ENCODE measurements around the gene S100A2. TPM values are rescaled to one million over a fixed set of nuclear protein-coding genes. Genes with fewer than 3 reads are reported as not detected.

The S100A2 gene
- total and polyA plus RNA-seq, 2 donors (not counting 3 experiments of a cell fraction or from before 2014, with no cell fraction given): 4.0 to 4.3 TPM

GRCh38 chr1:153598309-153599172 lies 32.9 kb upstream of the S100A2 start:
- no peak overlapping the region for H3K9ac ChIP-seq (replicated peaks; ENCODE audit: extremely low read depth, insufficient read depth, low read length)
- peak; percentile 78 for DNase-seq (ENCODE audit: low read depth, low spot score)
- CTCF ChIA-PET: interaction anchor here (0.9 to 2.9 kb wide), 9 partner anchors 11 to 88 kb away, joined by 3 to 19 read pairs (median 3); partner anchors contain the start of gene S100A13
- H3K27me3 ChIP-seq (ENCODE audit: control insufficient read depth in 2 of 2, insufficient read depth in 2 of 2, low read length in 2 of 2): no peaks in the 10 kb centered on the region
- no peaks in the 10 kb centered on the region for H3K9me3 ChIP-seq (replicated peaks; ENCODE audit: control insufficient read depth, insufficient read depth, low read length)
- peak; percentile 85 for FAIRE-seq
- H2AFZ ChIP-seq (ENCODE audit: low read depth, low read length): no peak overlapping the region
- intact Hi-C loops (cut with micrococcal nuclease) (loop anchor here (1.0 to 2.0 kb wide), 2 partner anchors 11 to 26 kb away; no protein-coding TSS in a partner anchor), dilution Hi-C loops (cut with MboI; ENCODE audit: extremely low pct_ligation_motif_present, low sequenced_read_pairs) (no loop called here)
- H3K36me3 ChIP-seq (ENCODE audit: control insufficient read depth in 2 of 2, extremely low read depth in 1 of 2, insufficient read depth in 2 of 2, low read length in 2 of 2): no peaks in the 10 kb centered on the region
- POLR2A ChIA-PET: interaction anchor here (0.6 to 1.5 kb wide), 4 partner anchors 9 to 32 kb away, joined by 3 to 9 read pairs (median 3); partner anchors contain the start of gene S100A13
- no peaks in the 10 kb centered on the region for H4K20me1 ChIP-seq (replicated peaks; ENCODE audit: control insufficient read depth, extremely low read depth, insufficient read depth, low read length)
- TSS peak; percentile 11 for BruUV-seq (replicated peaks)
- H3K4me1 ChIP-seq (ENCODE audit: control insufficient read depth, extremely low read depth, insufficient read depth, low read length): peaks cover 14% of the 10 kb centered on the region
- no peak overlapping the region for H3K4me3 ChIP-seq (replicated peaks in 1 of 3; ENCODE audit: insufficient read depth in 1 of 3, low read depth in 1 of 3, low read length in 3 of 3)
- H3K79me2 ChIP-seq (ENCODE audit: control insufficient read depth, insufficient read depth, low read length): no peaks in the 10 kb centered on the region
- peak; percentile 46 for TF ChIP-seq JUN (IDR thresholded peaks at IDR 0.05; ENCODE audit: borderline replicate concordance, insufficient read depth, insufficient read length, low read depth)
- TF ChIP-seq GATA2 (IDR thresholded peaks at IDR 0.05; ENCODE audit: insufficient read depth, insufficient read length, low read depth, low read length): no peak
- no peak for TF ChIP-seq POLR2A (IDR thresholded peaks at IDR 0.05; ENCODE audit: low read depth, low read length)
- no peak for TF ChIP-seq EZH2 (IDR thresholded peaks at IDR 0.05; ENCODE audit: borderline replicate concordance, low read depth, low read length, severe bottlenecking)
- TF ChIP-seq FOS (IDR thresholded peaks at IDR 0.05; ENCODE audit: borderline replicate concordance, insufficient read depth, low read length): peak; percentile 10
- no peak for TF ChIP-seq MYC (IDR thresholded peaks at IDR 0.05; ENCODE audit: low read depth, low read length)
- peak; percentile 68 for TF ChIP-seq POLR2AphosphoS5 (IDR thresholded peaks at IDR 0.05; ENCODE audit: insufficient read depth, low read depth, low read length)
- TF ChIP-seq, protein P1, sequence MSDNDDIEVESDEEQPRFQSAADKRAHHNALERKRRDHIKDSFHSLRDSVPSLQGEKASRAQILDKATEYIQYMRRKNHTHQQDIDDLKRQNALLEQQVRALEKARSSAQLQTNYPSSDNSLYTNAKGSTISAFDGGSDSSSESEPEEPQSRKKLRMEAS (IDR thresholded peaks at IDR 0.05; ENCODE audit: insufficient read depth, insufficient read length): no peak
- H3K27ac ChIP-seq (ENCODE audit: insufficient read depth, low read depth, low read length): peak overlapping the region; percentile 54
- no peak overlapping the region for H3K4me2 ChIP-seq (ENCODE audit: insufficient read depth, low read length)
- H3K9me1 ChIP-seq (replicated peaks; ENCODE audit: control insufficient read depth, extremely low read depth, insufficient read depth, low read length): no peaks in the 10 kb centered on the region
